Fibroblast of skin of back (primary cell): Measurements from ENCODE around the gene SETD1B.
A peak's percentile ranks its signal among the peaks of the same experiment; 100 is the strongest.
"Not testable (repeated sequence)": the region's sequence is repeated elsewhere in the genome, so short reads cannot be mapped to it uniquely, and the experiment has no call there.

ENCODE experiments used
- DNase-seq: peaks from one replicate; pipeline ENCODE4 v3.0.0-alpha.2; 2013

The SETD1B gene

DNA sequence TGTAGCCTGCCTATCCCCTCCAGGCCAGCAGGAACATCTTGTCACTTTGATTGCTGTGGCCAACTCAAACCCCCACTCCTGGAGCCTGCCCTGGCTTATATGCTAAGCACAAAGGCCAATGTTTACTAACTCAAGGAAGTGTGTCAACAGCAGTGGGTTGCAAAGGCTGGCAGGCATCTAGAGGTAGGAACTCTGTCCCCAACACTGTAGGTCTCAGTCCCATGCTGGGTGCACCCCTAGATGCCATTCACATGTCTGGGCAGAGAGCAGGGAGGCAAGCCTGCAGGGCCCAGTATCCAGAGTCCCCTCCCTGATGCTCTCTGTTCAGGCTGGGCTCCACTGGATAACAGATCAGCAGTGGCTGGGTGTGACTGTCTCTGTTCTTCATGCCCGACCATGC is 56.4 kb downstream of the SETD1B start:
- no peak for DNase-seq

GRCh38 chr12:121860699-121861098 is 56.9 kb downstream of the SETD1B start:
- not testable (repeated sequence) for DNase-seq

- no peak for DNase-seq
Observed at GRCh38 chr12:121861636-121862254, 57.9 kb downstream of the SETD1B start.

GRCh38 chr12:121866331-121866730 is 62.5 kb downstream of the SETD1B start:
- DNase-seq = no peak

DNA sequence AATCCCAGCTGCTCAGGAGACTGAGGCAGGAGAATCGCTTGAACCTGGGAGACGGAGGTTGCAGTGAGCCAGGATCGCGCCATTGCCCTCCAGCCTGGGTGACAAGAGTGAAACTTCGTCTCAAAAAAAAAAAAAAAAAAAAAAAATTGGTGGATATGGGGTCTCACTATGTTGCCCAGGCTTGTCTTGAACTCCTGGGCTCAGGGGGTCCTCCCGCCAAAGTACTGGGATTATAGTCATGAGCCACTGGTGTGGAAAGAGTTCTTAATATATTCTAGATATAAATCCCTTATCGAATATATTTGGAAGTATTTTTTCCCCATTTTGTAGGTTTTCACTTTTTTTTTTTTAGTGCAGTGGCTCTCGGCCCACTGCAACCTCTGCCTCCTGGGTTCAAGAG is 65.4 kb downstream of the SETD1B start:
- not testable (repeated sequence) for DNase-seq

DNA sequence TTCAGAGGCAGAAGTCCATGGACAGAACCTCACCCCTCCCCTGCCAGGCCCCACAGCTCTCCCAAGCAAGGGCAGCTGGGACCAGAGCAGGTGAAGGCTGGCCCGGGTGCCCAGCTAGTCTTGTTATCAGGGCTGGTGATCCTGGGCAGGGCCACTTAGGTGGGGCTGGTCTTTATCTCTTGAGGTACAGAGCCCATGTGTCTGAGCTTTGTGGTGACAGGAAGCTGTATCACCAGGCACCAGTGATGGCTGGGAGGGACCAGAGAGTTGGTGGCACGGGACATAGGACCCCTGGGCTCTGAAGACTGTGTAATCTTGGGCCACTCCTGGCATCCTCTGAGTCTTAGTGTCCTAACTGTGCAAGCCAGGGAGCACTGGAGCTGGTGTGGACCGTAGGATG is 67.7 kb downstream of the SETD1B start:
- no peak for DNase-seq

DNA sequence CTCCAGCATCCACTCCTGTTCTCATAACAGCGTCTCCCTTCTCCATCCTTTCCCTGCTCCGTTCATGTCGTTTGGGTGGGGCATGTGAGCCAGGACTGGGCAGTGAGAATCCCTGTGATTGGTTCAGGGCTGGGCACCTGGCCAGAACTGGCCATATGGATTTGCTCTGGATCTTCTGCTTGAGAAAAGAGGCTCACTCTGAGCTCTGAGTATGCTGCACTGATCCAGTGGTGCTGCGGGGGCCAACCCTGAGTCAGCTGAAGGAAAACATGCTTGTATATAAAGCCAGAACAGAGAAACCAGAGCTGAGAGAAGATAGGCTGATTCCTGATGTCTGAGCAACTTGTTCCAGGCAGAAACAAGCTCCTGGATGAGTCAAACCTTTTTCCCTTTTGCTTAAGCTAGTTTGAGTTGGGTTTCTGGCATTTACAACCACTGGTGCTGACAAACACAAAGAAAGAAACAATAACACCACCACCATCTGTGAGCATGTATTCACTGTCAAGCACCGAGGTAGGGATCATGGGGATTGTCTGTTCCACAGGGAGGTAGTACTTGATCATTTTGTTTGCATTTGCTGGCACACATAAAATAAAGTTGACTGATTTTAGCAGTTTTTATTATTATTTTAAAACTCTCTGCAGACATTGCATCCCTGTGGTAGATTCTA is 68.9 kb downstream of the SETD1B start:
- DNase-seq = peak; percentile 79

GRCh38 chr12:121873216-121873569 is 69.4 kb downstream of the SETD1B start:
- DNase-seq = no peak

DNA sequence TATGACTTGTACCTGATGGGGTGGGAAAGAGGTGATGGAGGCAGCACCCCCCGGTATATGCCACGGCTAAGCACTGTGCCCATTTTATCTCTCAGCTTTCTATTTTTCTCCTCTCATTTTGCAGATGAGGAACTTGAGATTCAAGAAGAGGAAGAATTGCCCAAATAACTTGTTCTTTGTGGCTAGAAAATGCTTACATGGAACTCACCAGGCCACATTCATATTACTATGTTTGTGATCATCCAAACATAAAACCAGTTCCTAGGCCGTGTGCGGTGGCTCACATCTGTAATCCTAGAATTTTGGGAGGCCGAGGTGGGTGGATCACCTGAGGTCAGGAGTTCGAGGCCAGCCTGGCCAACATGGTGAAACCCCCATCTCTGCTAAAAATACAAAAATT is 70.3 kb downstream of the SETD1B start:
- DNase-seq = no peak

DNA sequence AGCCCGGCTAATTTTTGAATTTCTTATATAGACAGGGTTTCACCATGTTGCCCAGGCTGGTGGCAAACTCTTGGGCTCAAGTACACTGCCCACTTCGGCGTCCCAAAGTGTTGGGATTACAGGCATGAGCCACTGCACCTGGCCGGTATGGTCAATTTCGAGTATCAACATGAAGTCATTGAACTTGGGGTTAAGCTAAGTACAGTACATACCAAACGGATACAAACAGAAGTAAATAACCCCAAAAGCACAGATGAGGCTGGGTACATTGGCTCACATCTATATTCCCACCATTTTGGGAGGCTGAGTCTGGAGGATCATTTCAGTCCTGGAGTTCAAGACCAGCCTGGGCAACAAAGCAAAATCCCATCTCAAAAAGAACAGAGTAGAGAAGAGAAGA is 71.8 kb downstream of the SETD1B start:
- DNase-seq = no peak

DNA sequence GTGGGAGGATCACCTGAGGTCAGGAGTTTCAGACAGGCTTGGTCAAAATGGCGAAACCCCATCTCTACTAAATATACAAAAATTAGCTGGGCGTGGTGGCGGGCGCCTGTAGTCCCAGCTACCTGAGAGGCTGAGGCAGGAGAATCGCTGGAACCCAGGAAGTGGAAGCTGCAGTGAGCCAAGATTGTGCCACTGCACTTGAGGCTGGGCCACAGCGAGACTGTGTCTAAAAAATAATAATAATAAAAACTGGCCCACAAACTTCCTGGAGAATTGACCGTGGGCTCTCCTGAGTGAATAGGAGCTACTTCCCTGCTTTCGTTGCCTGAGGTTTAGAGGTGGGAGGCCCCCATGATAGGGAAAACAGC is 72.3 kb downstream of the SETD1B start:
- not testable (repeated sequence) for DNase-seq
